NCI-H1092 (cell line): Measurements from ENCODE around the gene EIF5AL1.
"Not testable (repeated sequence)": the region's sequence is repeated elsewhere in the genome, so short reads cannot be mapped to it uniquely, and the experiment has no call there.

Experiments
- DNase-seq: peaks from one replicate; lab custom pipeline; 2025; lab: John Stamatoyannopoulos, UW

The EIF5AL1 gene

GRCh38 chr10:79556961-79557360 is 44.6 kb downstream of the EIF5AL1 start:
- DNase-seq, result not testable (repeated sequence)

DNA sequence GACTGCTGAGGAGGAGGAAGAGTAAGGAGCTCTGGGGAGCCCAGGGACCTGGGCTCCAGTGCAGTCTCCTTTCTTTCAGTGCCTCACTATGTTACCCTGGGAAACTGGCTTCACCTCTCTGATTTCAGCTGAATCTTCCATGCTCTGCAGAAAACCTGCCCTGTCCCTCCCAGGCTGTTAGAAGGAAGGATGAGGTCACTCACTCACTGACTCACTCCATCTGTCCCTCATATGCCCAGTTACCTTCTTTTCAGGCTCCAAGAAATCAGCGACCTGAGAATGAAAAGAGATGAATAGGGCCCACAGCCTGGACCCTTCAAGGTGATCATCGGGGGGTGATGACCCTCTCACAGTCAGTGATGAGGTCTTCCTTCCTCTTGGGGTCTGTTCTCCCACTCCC is 47.4 kb downstream of the EIF5AL1 start:
- DNase-seq, result no peak

GRCh38 chr10:79560160-79560709 is 47.9 kb downstream of the EIF5AL1 start, which contains the start of gene SFTPA2:
TSS of gene SFTPA2 (minus strand) at chr10:79560407. CDS start at chr10:79559483, 924 bp downstream.
- no peak for DNase-seq

DNA sequence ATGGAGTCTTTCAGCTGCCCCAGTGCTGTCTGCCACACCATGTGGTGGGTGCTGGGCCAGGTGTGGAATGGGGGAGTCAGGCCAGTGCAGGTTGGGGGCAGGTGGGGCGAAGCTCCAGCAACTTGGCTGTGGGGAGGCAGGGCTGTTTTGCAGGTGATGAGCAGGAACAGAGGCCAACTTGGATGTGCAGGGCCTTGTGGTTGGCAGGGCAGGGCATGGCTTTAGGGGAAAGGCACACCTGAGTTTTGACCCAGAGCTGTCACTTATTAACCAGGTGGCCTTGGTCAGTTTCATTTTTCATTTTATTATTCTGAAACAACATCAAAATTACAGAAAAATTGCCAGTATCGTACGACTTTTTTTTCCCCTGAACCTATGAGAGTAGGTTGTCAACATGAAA is 48.9 kb downstream of the EIF5AL1 start:
- DNase-seq, result no peak

GRCh38 chr10:79562135-79562756 is 49.9 kb downstream of the EIF5AL1 start:
- DNase-seq, result peak; percentile 5

DNA sequence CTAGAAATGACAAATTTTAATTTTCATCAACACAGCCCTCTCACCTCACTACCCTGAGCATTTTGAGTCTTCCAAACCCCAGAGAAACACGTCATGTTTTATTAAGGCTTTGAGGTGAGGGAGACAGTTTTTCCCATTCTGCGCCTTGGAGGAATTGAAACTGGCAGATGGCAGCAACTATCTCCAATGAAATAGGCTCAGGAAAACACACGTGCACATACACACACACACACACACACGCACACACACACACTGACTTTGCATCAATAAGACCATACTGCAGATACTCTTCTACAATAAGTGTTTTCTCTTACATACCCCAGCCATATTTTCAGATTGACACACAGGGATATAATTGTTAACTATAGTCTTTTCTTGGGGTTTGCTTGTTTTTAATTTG is 51.1 kb downstream of the EIF5AL1 start:
- DNase-seq, result no peak
